Body of pancreas (tissue), 4 donors: ENCODE data around the gene KNDC1. TPM values are rescaled to one million over a fixed set of nuclear protein-coding genes. Genes with fewer than 3 reads are reported as not detected.

Source experiments
- ATAC-seq: fragments of 150-250 bp; one replicate; pipeline ENCODE4 v1.9.1; 2016
- DNase-seq, 4 donors: peaks; one replicate each; pipeline ENCODE4 v3.0.0-alpha.2; 2019
- H3K27ac ChIP-seq, 4 donors: fragments of 200-600 bp; sonication (generic); 1 replicate in 3 of 4; 2 replicates in 1 of 4; pipeline versions ENCODE4 v1.5.1 to v1.6.1; 2016 to 2019; ENCODE audit warnings: mild to moderate bottlenecking in 1 of 4, mixed read lengths in 1 of 4, moderate library complexity in 1 of 4
- H3K27me3 ChIP-seq, 2 donors: fragments of 200-600 bp; sonication (generic); one replicate each; pipeline ENCODE4 v1.6.0; 2016; ENCODE audit warnings: mild to moderate bottlenecking in 1 of 2
- H3K36me3 ChIP-seq, 2 donors: fragments of 200-600 bp; sonication (generic); replicated peaks in 1 of 2; 2 replicates each; pipeline ENCODE4 v1.5.1; 2016; ENCODE audit warnings: low read depth in 2 of 2; ENCODE audit not compliant: insufficient read depth in 1 of 2
- H3K4me1 ChIP-seq: fragments of 200-600 bp; sonication (generic); one replicate; pipeline ENCODE4 v1.6.0; 2016
- H3K4me3 ChIP-seq, 2 donors: fragments of 200-600 bp; sonication (generic); 1 replicate in 1 of 2; 2 replicates in 1 of 2; pipeline ENCODE4 v1.5.1; 2016 to 2019
- H3K9me3 ChIP-seq, 3 donors: fragments of 200-600 bp; sonication (generic); 1 replicate in 2 of 3; 2 replicates in 1 of 3; pipeline ENCODE4 v1.5.1; 2016
- POLR2A ChIP-seq, 3 donors: fragments of 450-650 bp; IDR thresholded peaks; one replicate each; pipeline ENCODE4 v1.6.1; 2016; ENCODE audit warnings: antibody characterized with exemption in 3 of 3, mild to moderate bottlenecking in 2 of 3
- WGBS, 2 donors: methylation state at CpG; one replicate each; pipeline ENCODE4 v1.1.5; 2017; 5-methylcytosine and 5-hydroxymethylcytosine counted together
- intact Hi-C: fragments of 100-400 bp; cut with DNase I; formaldehyde crosslinking; loops from one replicate; pipeline ENCODE4 v1.15.1; 2023
- total RNA-seq, 2 donors: library from RNA; depleted of rRNA; stranded (reverse); fragments of >200 nt; gene quantifications; one replicate each; pipeline ENCODE4 v1.1.0, GENCODE V29; 2016
- TF ChIP-seq, protein P1 (sequence below), 7 experiments: fragments of 450-650 bp in 4 of 7; fragments of 200-600 bp in 3 of 7; sonication (generic) in 3 of 7; IDR thresholded peaks; one replicate each; pipeline ENCODE4 v1.5.1; 2016 to 2019; ENCODE audit warnings: antibody characterized with exemption in 7 of 7

KNDC1 gene
- total RNA-seq, 2 donors from 2014 or later, result 0.52 to 3.3 TPM

DNA sequence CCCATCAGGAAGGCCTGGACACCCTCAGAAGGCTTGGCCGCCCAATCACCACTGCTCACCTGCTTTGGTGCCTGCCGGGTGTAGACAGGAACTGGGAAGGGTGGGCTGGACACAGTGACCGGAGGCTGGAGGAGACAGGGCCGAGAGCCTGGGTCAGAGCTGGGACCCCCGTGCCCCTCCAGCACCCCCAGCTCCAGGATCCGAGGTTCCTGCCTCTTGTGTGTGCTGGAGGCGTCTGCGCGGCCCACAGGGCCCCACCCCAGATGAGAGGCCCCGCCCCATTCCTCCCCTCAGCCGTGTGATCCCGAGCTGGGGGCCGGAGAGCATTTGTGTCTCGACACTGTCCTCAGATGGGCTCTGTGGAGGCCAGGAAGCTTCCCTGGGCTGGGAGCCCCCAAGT, 107.3 kb downstream of the KNDC1 start:
- Histone ChIP-seq H3K27ac (no peak overlapping the region), H3K4me1 (no peaks in the 10 kb centered on the region), H3K27me3 (no peaks in the 10 kb centered on the region), H3K9me3 (no peaks in the 10 kb centered on the region), H3K36me3 (peaks cover 0 to 3% of the 10 kb centered on the region in 2 donors), H3K4me3 (no peak overlapping the region)
- 88% methylated on average over 13 of the region's 14 CpGs; no CpG with 5 or more reads in 1 of the 2 donors for WGBS, 2 donors
- intact Hi-C loops, result no loop called here
- TF ChIP-seq, protein P1, sequence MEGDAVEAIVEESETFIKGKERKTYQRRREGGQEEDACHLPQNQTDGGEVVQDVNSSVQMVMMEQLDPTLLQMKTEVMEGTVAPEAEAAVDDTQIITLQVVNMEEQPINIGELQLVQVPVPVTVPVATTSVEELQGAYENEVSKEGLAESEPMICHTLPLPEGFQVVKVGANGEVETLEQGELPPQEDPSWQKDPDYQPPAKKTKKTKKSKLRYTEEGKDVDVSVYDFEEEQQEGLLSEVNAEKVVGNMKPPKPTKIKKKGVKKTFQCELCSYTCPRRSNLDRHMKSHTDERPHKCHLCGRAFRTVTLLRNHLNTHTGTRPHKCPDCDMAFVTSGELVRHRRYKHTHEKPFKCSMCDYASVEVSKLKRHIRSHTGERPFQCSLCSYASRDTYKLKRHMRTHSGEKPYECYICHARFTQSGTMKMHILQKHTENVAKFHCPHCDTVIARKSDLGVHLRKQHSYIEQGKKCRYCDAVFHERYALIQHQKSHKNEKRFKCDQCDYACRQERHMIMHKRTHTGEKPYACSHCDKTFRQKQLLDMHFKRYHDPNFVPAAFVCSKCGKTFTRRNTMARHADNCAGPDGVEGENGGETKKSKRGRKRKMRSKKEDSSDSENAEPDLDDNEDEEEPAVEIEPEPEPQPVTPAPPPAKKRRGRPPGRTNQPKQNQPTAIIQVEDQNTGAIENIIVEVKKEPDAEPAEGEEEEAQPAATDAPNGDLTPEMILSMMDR (IDR thresholded peaks at IDR 0.05), result no peak
- TF ChIP-seq POLR2A (IDR thresholded peaks at IDR 0.05), result no peak
- DNase-seq, result no peak
- no peak for ATAC-seq

DNA sequence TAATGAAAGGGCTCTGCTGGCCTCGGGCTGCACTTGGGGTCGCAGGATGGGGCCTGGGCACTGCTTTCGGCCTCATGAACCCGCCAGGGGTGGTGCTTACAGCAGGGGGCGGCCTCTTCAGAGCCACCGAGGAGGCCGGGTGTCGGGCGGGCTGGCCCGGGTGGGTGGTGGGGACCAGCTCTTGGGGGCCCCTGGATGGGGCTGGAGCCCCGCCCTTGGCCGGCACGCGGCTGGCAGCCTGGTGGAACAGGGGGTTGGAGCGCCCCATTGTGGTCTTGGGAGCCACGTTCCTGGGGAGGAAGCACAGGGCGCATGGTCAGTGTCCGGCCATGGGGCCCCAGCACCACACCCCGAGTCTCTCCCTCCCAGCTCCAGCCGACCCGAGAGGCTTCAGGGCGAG, 107.8 kb downstream of the KNDC1 start:
- Histone ChIP-seq H3K27me3 (no peaks in the 10 kb centered on the region), H3K27ac (no peak overlapping the region), H3K4me1 (no peaks in the 10 kb centered on the region), H3K9me3 (no peaks in the 10 kb centered on the region), H3K36me3 (peaks cover 0 to 3% of the 10 kb centered on the region in 2 donors), H3K4me3 (no peak overlapping the region)
- no peak for TF ChIP-seq POLR2A (IDR thresholded peaks at IDR 0.05)
- TF ChIP-seq, protein P1 (IDR thresholded peaks at IDR 0.05), result no peak
- intact Hi-C loops, result no loop called here
- DNase-seq (no peak), ATAC-seq (no peak)
- WGBS, 2 donors, result 87% methylated on average over 3 to 14 of the region's 22 CpGs

DNA sequence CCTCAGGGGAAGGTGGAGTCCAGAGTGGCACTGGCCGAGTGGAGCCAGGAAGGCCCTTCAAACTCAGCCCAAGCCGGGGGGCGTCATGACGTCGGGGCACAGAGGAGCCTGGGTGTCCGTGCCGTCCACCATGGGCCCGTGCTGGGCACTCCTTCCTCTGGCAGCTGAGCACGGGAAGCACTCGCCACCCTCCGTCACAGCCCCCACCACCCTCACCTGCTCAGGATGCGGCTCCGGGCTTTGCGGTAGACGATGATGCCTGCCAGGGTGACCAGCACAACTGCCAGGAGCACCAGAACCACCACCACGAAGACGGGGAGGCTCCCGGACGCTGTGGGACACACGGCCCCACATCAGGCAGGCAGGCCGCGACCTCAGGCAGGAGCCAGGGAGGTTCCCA, 108.5 kb downstream of the KNDC1 start:
- no peaks in the 10 kb centered on the region for H3K9me3 ChIP-seq
- DNase-seq (no peak), ATAC-seq (no peak)
- WGBS, 2 donors, result 91 to 98% methylated on average over 15 to 22 of the region's 22 CpGs
- intact Hi-C loops, result no loop called here
- H3K4me3 ChIP-seq, result no peak overlapping the region
- TF ChIP-seq, protein P1 (IDR thresholded peaks at IDR 0.05), result no peak
- TF ChIP-seq POLR2A (IDR thresholded peaks at IDR 0.05), result no peak
- H3K27ac ChIP-seq, result no peak overlapping the region
- no peaks in the 10 kb centered on the region for H3K27me3 ChIP-seq
- H3K4me1 ChIP-seq, result no peaks in the 10 kb centered on the region
- peaks cover 0 to 3% of the 10 kb centered on the region in 2 donors for H3K36me3 ChIP-seq

DNA sequence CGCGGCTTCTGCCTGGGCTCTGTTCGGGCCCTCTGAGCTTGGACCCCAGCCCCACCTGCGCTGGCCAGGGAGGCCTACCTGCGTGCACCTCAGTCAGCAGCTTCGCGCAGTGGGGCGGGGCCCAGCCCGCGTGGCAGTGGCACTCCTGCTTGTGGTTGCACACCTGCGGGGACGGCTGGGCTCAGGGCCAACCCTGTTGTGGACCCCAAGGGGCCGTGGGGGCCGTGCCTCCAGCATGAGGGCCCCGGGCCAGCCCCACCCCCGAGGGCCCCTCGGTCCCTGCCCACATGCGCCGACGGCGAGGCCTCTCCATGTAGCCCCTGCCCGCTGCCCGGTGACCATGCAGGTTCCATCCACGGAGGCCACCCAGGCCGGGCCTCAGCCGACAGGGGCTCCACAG, 109.3 kb downstream of the KNDC1 start:
- 88% methylated on average over 25 of the region's 26 CpGs; no CpG with 5 or more reads in 1 of the 2 donors for WGBS, 2 donors
- no peaks in the 10 kb centered on the region for H3K27me3 ChIP-seq
- no peak for TF ChIP-seq POLR2A (IDR thresholded peaks at IDR 0.05)
- TF ChIP-seq, protein P1 (IDR thresholded peaks at IDR 0.05), result no peak
- no peak overlapping the region for H3K4me3 ChIP-seq
- no peaks in the 10 kb centered on the region for H3K9me3 ChIP-seq
- peaks cover 0 to 3% of the 10 kb centered on the region in 2 donors for H3K36me3 ChIP-seq
- no peak overlapping the region for H3K27ac ChIP-seq
- intact Hi-C loops, result no loop called here
- ATAC-seq, result no peak
- no peaks in the 10 kb centered on the region for H3K4me1 ChIP-seq
- no peak for DNase-seq

DNA sequence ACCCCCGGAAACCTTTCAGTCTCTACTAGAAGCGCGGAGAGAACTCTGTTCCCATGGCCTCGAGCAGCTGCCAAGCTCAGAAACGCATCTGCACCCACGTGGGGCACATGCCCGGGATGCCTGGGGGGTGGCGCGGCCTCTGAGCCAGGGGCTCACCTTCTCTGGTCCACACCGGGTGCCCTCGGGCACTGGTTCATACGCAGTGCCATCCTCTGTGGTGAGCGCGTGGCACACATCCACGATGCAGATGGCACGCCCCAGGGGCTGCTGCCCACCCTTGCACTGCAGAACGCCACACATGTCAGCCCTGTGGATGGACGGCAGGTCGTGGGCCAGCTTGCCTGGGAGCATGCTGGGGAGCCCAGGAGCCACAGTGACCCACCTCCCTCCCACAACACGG, 110.2 kb downstream of the KNDC1 start:
- peaks cover 0 to 3% of the 10 kb centered on the region in 2 donors for H3K36me3 ChIP-seq
- 83 to 89% methylated on average over 1 to 15 of the region's 20 CpGs for WGBS, 2 donors
- no peaks in the 10 kb centered on the region for H3K9me3 ChIP-seq
- intact Hi-C loops, result no loop called here
- no peak overlapping the region for H3K4me3 ChIP-seq
- no peak for DNase-seq
- no peak for ATAC-seq
- no peaks in the 10 kb centered on the region for H3K27me3 ChIP-seq
- TF ChIP-seq, protein P1 (IDR thresholded peaks at IDR 0.05), result no peak
- no peak for TF ChIP-seq POLR2A (IDR thresholded peaks at IDR 0.05)
- H3K4me1 ChIP-seq, result no peaks in the 10 kb centered on the region
- no peak overlapping the region for H3K27ac ChIP-seq
